Endothelial cell of umbilical vein (primary cell): ENCODE measurements around the gene SAP30L. TPM values are rescaled to one million over a fixed set of nuclear protein-coding genes. Genes with fewer than 3 reads are reported as not detected.

ENCODE experiments used
- BruUV-seq: library from RNA; stranded (reverse); fragments of 400-500 nt; replicated peaks from 2 replicates; lab custom pipeline; 2021; lab: Mats Ljungman, UMichigan
- CTCF ChIA-PET: fragments of 300-600, 350-600 bp; sonication (Branson Sonifier 250); formaldehyde crosslinking; loops from one replicate; lab custom pipeline; 2021; ENCODE audit warnings: antibody characterized with exemption, inconsistent platforms; lab: Charles Lee
- POLR2A ChIA-PET: fragments of 300-600, 350-600 bp; sonication (Branson Sonifier 250); formaldehyde crosslinking; loops from one replicate; lab custom pipeline; 2021; ENCODE audit warnings: antibody characterized with exemption, inconsistent platforms; lab: Charles Lee
- DNase-seq: peaks from one replicate; pipeline ENCODE4 v3.0.0-alpha.2; 2011; ENCODE audit warnings: low read depth, low spot score
- FAIRE-seq: peaks from 2 replicates; lab custom pipeline; 2011; peaks lifted over from hg19 to GRCh38; lab: Jason Lieb, UNC
- H2AFZ ChIP-seq: 2 replicates; pipeline ENCODE4 v1.6.0; 2012; ENCODE audit warnings: low read depth, low read length, control low read depth, inconsistent platforms
- H3K27ac ChIP-seq: 2 replicates; pipeline ENCODE4 v1.5.1; 2011; ENCODE audit warnings: low read depth, mild to moderate bottlenecking, control low read depth, low read length, moderate library complexity; ENCODE audit not compliant: insufficient read depth
- H3K27me3 ChIP-seq, 2 experiments: 2 replicates each; pipeline versions ENCODE4 v1.6.0 to v1.6.1; 2011; ENCODE audit warnings: low read length in 2 of 2, mixed read lengths in 1 of 2; ENCODE audit not compliant: control insufficient read depth in 2 of 2, insufficient read depth in 2 of 2
- H3K36me3 ChIP-seq, 2 experiments: 2 replicates in 1 of 2; 3 replicates in 1 of 2; pipeline ENCODE4 v1.5.1; 2011; ENCODE audit warnings: low read length in 2 of 2, mild to moderate bottlenecking in 1 of 2, moderate library complexity in 1 of 2; ENCODE audit not compliant: control insufficient read depth in 2 of 2, insufficient read depth in 2 of 2; ENCODE audit errors: extremely low read depth in 1 of 2
- H3K4me1 ChIP-seq: 3 replicates; pipeline ENCODE4 v1.5.1; 2011; ENCODE audit warnings: mild to moderate bottlenecking, low read length; ENCODE audit not compliant: control insufficient read depth, insufficient read depth; ENCODE audit errors: extremely low read depth
- H3K4me2 ChIP-seq: 2 replicates; pipeline ENCODE4 v1.6.1; 2011; ENCODE audit warnings: low read length, control low read depth, mixed read lengths; ENCODE audit not compliant: insufficient read depth
- H3K4me3 ChIP-seq, 3 experiments: fragments of 200-600 bp in 1 of 3; sonication (generic), shearing (Covaris generic) in 1 of 3; replicated peaks in 1 of 3; 2 replicates each; pipeline ENCODE4 v1.5.1; 2011 to 2016; ENCODE audit warnings: control low read depth in 3 of 3, low read length in 3 of 3, mild to moderate bottlenecking in 2 of 3, inconsistent platforms in 1 of 3, low read depth in 1 of 3, moderate library complexity in 1 of 3; ENCODE audit not compliant: insufficient read depth in 1 of 3
- H3K79me2 ChIP-seq: 2 replicates; pipeline ENCODE4 v1.6.0; 2012; ENCODE audit warnings: low read length, inconsistent platforms; ENCODE audit not compliant: control insufficient read depth, insufficient read depth
- H3K9ac ChIP-seq: replicated peaks from 2 replicates; pipeline ENCODE3; 2011; ENCODE audit warnings: low read length, control low read depth; ENCODE audit not compliant: insufficient read depth; ENCODE audit errors: extremely low read depth
- H3K9me1 ChIP-seq: replicated peaks from 3 replicates; pipeline ENCODE4 v1.6.0; 2011; ENCODE audit warnings: mild to moderate bottlenecking, low read length; ENCODE audit not compliant: control insufficient read depth, insufficient read depth; ENCODE audit errors: extremely low read depth
- H3K9me3 ChIP-seq: replicated peaks from 2 replicates; pipeline ENCODE4 v1.5.1; 2012; ENCODE audit warnings: low read length, inconsistent platforms; ENCODE audit not compliant: control insufficient read depth, insufficient read depth
- H4K20me1 ChIP-seq: replicated peaks from 2 replicates; pipeline ENCODE3; 2011; ENCODE audit warnings: mild to moderate bottlenecking, low read length; ENCODE audit not compliant: control insufficient read depth, insufficient read depth; ENCODE audit errors: extremely low read depth
- EZH2 ChIP-seq: IDR thresholded peaks from 2 replicates; pipeline ENCODE4 v1.6.1; 2012; ENCODE audit warnings: borderline replicate concordance, low read depth, mild to moderate bottlenecking, moderate library complexity, low read length, inconsistent platforms; ENCODE audit not compliant: severe bottlenecking
- FOS ChIP-seq: IDR thresholded peaks from 2 replicates; pipeline ENCODE4 v1.6.1; 2011; ENCODE audit warnings: mild to moderate bottlenecking, low read length, moderate library complexity, borderline replicate concordance; ENCODE audit not compliant: insufficient read depth
- GATA2 ChIP-seq: IDR thresholded peaks from 2 replicates; pipeline ENCODE4 v1.7.0; 2011; ENCODE audit warnings: low read depth, mild to moderate bottlenecking, moderate library complexity, mixed read lengths, low read length; ENCODE audit not compliant: insufficient read length, insufficient read depth
- JUN ChIP-seq: IDR thresholded peaks from 2 replicates; pipeline ENCODE4 v1.6.1; 2011; ENCODE audit warnings: borderline replicate concordance, low read depth; ENCODE audit not compliant: insufficient read length, insufficient read depth
- MAX ChIP-seq: IDR thresholded peaks from 2 replicates; pipeline ENCODE4 v1.6.1; 2011; ENCODE audit not compliant: insufficient read depth, insufficient read length
- MYC ChIP-seq: IDR thresholded peaks from one replicate; pipeline ENCODE4 v1.6.1; 2011; ENCODE audit warnings: mild to moderate bottlenecking, low read depth, low read length
- POLR2A ChIP-seq: IDR thresholded peaks from 2 replicates; pipeline ENCODE4 v1.6.1; 2012; ENCODE audit warnings: low read depth, mild to moderate bottlenecking, control low read depth, low read length
- POLR2AphosphoS5 ChIP-seq: IDR thresholded peaks from 2 replicates; pipeline ENCODE4 v1.6.1; 2012; ENCODE audit warnings: low read depth, mild to moderate bottlenecking, control low read depth, low read length, moderate library complexity; ENCODE audit not compliant: insufficient read depth
- dilution Hi-C: fragments of 300-500 bp; cut with MboI; formaldehyde crosslinking; loops from one replicate; pipeline ENCODE4 v1.15.0; 2019; ENCODE audit warnings: low sequenced_read_pairs; ENCODE audit not compliant: extremely low pct_ligation_motif_present
- intact Hi-C: fragments of 100-400 bp; cut with micrococcal nuclease; formaldehyde crosslinking; loops from one replicate; pipeline ENCODE4 v1.10.0; 2022
- polyA plus RNA-seq, 4 experiments: library from polyadenylated mRNA; depleted of rRNA in 3 of 4; stranded (reverse) in 3 of 4; unstranded in 1 of 4; fragments of >200 nt; gene quantifications; 2 replicates each; pipeline versions ENCODE4 v1.2.1 to v1.2.3, GENCODE V29; 2011 to 2012; ENCODE audit warnings: missing spikeins in 1 of 4
- total RNA-seq: library from RNA; stranded (reverse); gene quantifications from 2 replicates; pipeline ENCODE4 v1.2.3, GENCODE V29; 2021
- TF ChIP-seq, protein P1 (sequence below), 2 donors: IDR thresholded peaks; 1 replicate in 1 of 2; 2 replicates in 1 of 2; pipeline ENCODE4 v1.5.1; 2011; ENCODE audit warnings: low read length in 2 of 2, mild to moderate bottlenecking in 2 of 2, moderate library complexity in 2 of 2, control low read depth in 1 of 2, inconsistent platforms in 1 of 2, low read depth in 1 of 2; ENCODE audit not compliant: insufficient read depth in 1 of 2; ENCODE audit errors: extremely low read depth in 1 of 2

The SAP30L gene
- total and polyA plus RNA-seq, 2 donors (not counting 3 experiments of a cell fraction or from before 2014, with no cell fraction given) = 18.1 to 37.8 TPM

- Histone ChIP-seq H3K27ac (no peak overlapping the region), H3K27me3 (no peaks in the 10 kb centered on the region), H4K20me1 (no peaks in the 10 kb centered on the region), H3K4me2 (no peak overlapping the region), H3K9ac (no peak overlapping the region), H2AFZ (no peak overlapping the region), H3K4me3 (no peak overlapping the region), H3K36me3 (peaks cover 3 to 6% of the 10 kb centered on the region in 2 experiments), H3K9me1 (no peaks in the 10 kb centered on the region), H3K9me3 (no peaks in the 10 kb centered on the region), H3K79me2 (no peaks in the 10 kb centered on the region), H3K4me1 (no peaks in the 10 kb centered on the region)
- no TSS peak for BruUV-seq
- intact Hi-C loops = no loop called here
- FAIRE-seq = no peak
- dilution Hi-C loops = no loop called here
- no peak for DNase-seq
- POLR2A ChIA-PET = no interaction called here
- no peak for TF ChIP-seq MYC
- no peak for TF ChIP-seq GATA2
- TF ChIP-seq EZH2 = no peak
- no peak for TF ChIP-seq MAX
- no peak for TF ChIP-seq POLR2AphosphoS5
- no peak for TF ChIP-seq POLR2A
- no peak for TF ChIP-seq FOS
- no peak for TF ChIP-seq JUN
- TF ChIP-seq, protein P1, sequence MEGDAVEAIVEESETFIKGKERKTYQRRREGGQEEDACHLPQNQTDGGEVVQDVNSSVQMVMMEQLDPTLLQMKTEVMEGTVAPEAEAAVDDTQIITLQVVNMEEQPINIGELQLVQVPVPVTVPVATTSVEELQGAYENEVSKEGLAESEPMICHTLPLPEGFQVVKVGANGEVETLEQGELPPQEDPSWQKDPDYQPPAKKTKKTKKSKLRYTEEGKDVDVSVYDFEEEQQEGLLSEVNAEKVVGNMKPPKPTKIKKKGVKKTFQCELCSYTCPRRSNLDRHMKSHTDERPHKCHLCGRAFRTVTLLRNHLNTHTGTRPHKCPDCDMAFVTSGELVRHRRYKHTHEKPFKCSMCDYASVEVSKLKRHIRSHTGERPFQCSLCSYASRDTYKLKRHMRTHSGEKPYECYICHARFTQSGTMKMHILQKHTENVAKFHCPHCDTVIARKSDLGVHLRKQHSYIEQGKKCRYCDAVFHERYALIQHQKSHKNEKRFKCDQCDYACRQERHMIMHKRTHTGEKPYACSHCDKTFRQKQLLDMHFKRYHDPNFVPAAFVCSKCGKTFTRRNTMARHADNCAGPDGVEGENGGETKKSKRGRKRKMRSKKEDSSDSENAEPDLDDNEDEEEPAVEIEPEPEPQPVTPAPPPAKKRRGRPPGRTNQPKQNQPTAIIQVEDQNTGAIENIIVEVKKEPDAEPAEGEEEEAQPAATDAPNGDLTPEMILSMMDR (IDR thresholded peaks at IDR 0.05; ENCODE audit: extremely low read depth in 1 of 2, insufficient read depth in 1 of 2, low read depth in 1 of 2, low read length in 2 of 2) = no peak
- CTCF ChIA-PET = no interaction called here
Measured at GRCh38 chr5:154435226-154435625, 10.6 kb upstream of the SAP30L start.
